BE2C (cell line): ENCODE measurements around the gene CACNA1I.

Source experiments
- DNase-seq: peaks from one replicate; pipeline ENCODE4 v3.0.0-alpha.2; 2020
- H3K27me3 ChIP-seq: fragments of 250-450 bp; sonication (Bioruptor Pico); 2 replicates; pipeline ENCODE4 v1.5.1; 2020; ENCODE audit warnings: mild to moderate bottlenecking
- H3K36me3 ChIP-seq: fragments of 250-450 bp; sonication (Bioruptor Pico); 2 replicates; pipeline ENCODE4 v1.5.1; 2020; ENCODE audit warnings: mild to moderate bottlenecking
- H3K4me1 ChIP-seq: fragments of 250-450 bp; sonication (Bioruptor Pico); 2 replicates; pipeline ENCODE4 v1.5.1; 2020
- H3K4me3 ChIP-seq: 2 replicates; pipeline ENCODE4 v1.5.1; 2011; ENCODE audit warnings: low read depth, low read length
- H3K9me3 ChIP-seq: fragments of 250-450 bp; sonication (Bioruptor Pico); 2 replicates; pipeline ENCODE4 v1.5.1; 2020
- CTCF ChIP-seq: IDR thresholded peaks from 2 replicates; pipeline ENCODE4 v1.5.1; 2012; ENCODE audit warnings: mild to moderate bottlenecking, low read depth, low read length

The CACNA1I gene

GRCh38 chr22:39629851-39630250 is 59.3 kb downstream of the CACNA1I start:
- no peaks in the 10 kb centered on the region for H3K27me3 ChIP-seq
- no peak for TF ChIP-seq CTCF
- DNase-seq: no peak

GRCh38 chr22:39630721-39631120 is 60.2 kb downstream of the CACNA1I start:
- TF ChIP-seq CTCF: no peak
- H3K9me3 ChIP-seq: no peaks in the 10 kb centered on the region
- DNase-seq: no peak
- H3K27me3 ChIP-seq: no peaks in the 10 kb centered on the region
- peaks cover 9% of the 10 kb centered on the region for H3K4me1 ChIP-seq
- no peaks in the 10 kb centered on the region for H3K36me3 ChIP-seq
- H3K4me3 ChIP-seq: no peak overlapping the region

More at GRCh38 chr22:39629851-39630250, 59.3 kb downstream of the CACNA1I start:
- Histone ChIP-seq H3K36me3 (no peaks in the 10 kb centered on the region), H3K4me1 (peaks cover 4% of the 10 kb centered on the region), H3K4me3 (no peak overlapping the region), H3K9me3 (no peaks in the 10 kb centered on the region)

GRCh38 chr22:39631381-39632286 is 61.1 kb downstream of the CACNA1I start:
- Histone ChIP-seq H3K4me3 (no peak overlapping the region), H3K27me3 (no peaks in the 10 kb centered on the region), H3K36me3 (no peaks in the 10 kb centered on the region), H3K9me3 (no peaks in the 10 kb centered on the region), H3K4me1 (peaks cover 13% of the 10 kb centered on the region)
- no peak for DNase-seq
- TF ChIP-seq CTCF: no peak

GRCh38 chr22:39634530-39635405 is 64.2 kb downstream of the CACNA1I start:
- Histone ChIP-seq H3K9me3 (no peaks in the 10 kb centered on the region), H3K27me3 (no peaks in the 10 kb centered on the region), H3K36me3 (no peaks in the 10 kb centered on the region), H3K4me3 (no peak overlapping the region), H3K4me1 (peaks cover 13% of the 10 kb centered on the region)
- no peak for TF ChIP-seq CTCF
- DNase-seq: peak; percentile 69

GRCh38 chr22:39635719-39636118 is 65.2 kb downstream of the CACNA1I start:
- H3K9me3 ChIP-seq: no peaks in the 10 kb centered on the region

More at GRCh38 chr22:39635719-39636118, 65.2 kb downstream of the CACNA1I start:
- Histone ChIP-seq H3K4me1 (peaks cover 13% of the 10 kb centered on the region), H3K36me3 (no peaks in the 10 kb centered on the region), H3K27me3 (no peaks in the 10 kb centered on the region), H3K4me3 (no peak overlapping the region)
- TF ChIP-seq CTCF: no peak
- no peak for DNase-seq
